HG02943 (cell line): ENCODE results near the gene CTDSPL2.
A peak's percentile ranks its signal among the peaks of the same experiment; 100 is the strongest.
"Not testable (repeated sequence)": the region's sequence is repeated elsewhere in the genome, so short reads cannot be mapped to it uniquely, and the experiment has no call there.

Source experiments
- ATAC-seq: cut with Tn5 transposase; IDR thresholded peaks from one replicate; pipeline ENCODE4 v1.9.1; 2021; ENCODE audit warnings: mild to moderate bottlenecking, low read depth, moderate library complexity; ENCODE audit not compliant: unreplicated experiment

The CTDSPL2 gene

GRCh38 chr15:44426975-44427755 is at the start of gene CTDSPL2:
Gene CTDSPL2 (plus strand): TSS chr15:44427629. CDS start chr15:44459015, 31,386 bp downstream.
- peak; percentile 88 for ATAC-seq

GRCh38 chr15:44381236-44381635 is 46.2 kb upstream of the CTDSPL2 start:
- no peak for ATAC-seq

GRCh38 chr15:44385344-44385942 is 42.0 kb upstream of the CTDSPL2 start:
- no peak for ATAC-seq

- no peak for ATAC-seq
Observed at GRCh38 chr15:44394062-44394461, 33.4 kb upstream of the CTDSPL2 start.

GRCh38 chr15:44394562-44394961 is 32.9 kb upstream of the CTDSPL2 start:
- no peak for ATAC-seq

- no peak for ATAC-seq
Observed at GRCh38 chr15:44397869-44398268, 29.6 kb upstream of the CTDSPL2 start.

- no peak for ATAC-seq
Observed at GRCh38 chr15:44414001-44414400, 13.4 kb upstream of the CTDSPL2 start.

GRCh38 chr15:44427756-44428724 is 611 bp downstream of the CTDSPL2 start:
- ATAC-seq = peak; percentile 16

GRCh38 chr15:44435893-44436667 is 8.7 kb downstream of the CTDSPL2 start:
- no peak for ATAC-seq

- no peak for ATAC-seq
Observed at GRCh38 chr15:44438402-44438801, 11.0 kb downstream of the CTDSPL2 start.

- no peak for ATAC-seq
Observed at GRCh38 chr15:44441095-44441501, 13.7 kb downstream of the CTDSPL2 start.

GRCh38 chr15:44443515-44443914 is 16.1 kb downstream of the CTDSPL2 start:
- ATAC-seq = no peak

- no peak for ATAC-seq
Observed at GRCh38 chr15:44447772-44448376, 20.4 kb downstream of the CTDSPL2 start.

- ATAC-seq = no peak
Observed at GRCh38 chr15:44450172-44450571, 22.7 kb downstream of the CTDSPL2 start.

GRCh38 chr15:44453578-44454283 is 26.3 kb downstream of the CTDSPL2 start:
- ATAC-seq = not testable (repeated sequence)

GRCh38 chr15:44458429-44458828 is 31.0 kb downstream of the CTDSPL2 start:
- no peak for ATAC-seq

- no peak for ATAC-seq
Observed at GRCh38 chr15:44468709-44469385, 41.4 kb downstream of the CTDSPL2 start.

GRCh38 chr15:44471885-44472455 is 44.5 kb downstream of the CTDSPL2 start:
- ATAC-seq = no peak
